ELR (cell line): ENCODE measurements around the gene SPR.

Experiments
- DNase-seq: peaks from one replicate; pipeline ENCODE4 v3.0.0-alpha.2; 2015; ENCODE audit warnings: low read depth

The SPR gene

DNA sequence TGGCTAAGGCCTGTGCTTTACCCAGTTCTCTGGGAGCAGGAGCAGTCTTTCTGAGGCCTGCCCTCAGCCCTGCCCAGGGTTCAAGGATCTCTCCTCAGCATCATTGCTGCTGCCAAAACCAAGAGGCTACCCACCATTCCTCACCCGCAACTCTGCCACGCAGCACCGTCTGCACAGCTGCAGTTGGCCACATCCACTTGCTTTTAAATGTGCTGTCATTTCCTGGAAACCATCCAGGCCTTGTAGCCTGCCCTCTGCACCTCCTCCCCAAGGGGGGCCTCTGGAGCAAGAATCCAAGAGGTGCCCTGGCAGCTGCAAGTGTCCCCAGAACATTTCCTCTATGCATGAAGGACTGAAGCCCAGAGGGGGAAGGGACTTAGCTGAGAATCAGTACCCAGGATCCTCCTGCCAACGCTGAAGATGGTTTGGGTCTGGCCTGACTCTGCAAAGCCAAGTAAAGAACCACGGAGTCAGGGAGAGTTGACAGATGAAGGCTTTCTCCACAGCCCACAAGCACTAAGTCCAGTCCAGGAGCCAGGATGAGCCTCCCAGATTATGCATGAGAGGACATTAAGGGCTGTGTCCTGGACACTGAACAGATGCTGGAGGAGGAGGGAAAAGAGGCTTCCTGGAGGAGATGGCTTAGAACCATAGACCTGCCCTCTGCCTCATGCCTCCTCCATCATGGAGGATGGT lies 45.0 kb downstream of the SPR start:
- peak; percentile 51 for DNase-seq

DNA sequence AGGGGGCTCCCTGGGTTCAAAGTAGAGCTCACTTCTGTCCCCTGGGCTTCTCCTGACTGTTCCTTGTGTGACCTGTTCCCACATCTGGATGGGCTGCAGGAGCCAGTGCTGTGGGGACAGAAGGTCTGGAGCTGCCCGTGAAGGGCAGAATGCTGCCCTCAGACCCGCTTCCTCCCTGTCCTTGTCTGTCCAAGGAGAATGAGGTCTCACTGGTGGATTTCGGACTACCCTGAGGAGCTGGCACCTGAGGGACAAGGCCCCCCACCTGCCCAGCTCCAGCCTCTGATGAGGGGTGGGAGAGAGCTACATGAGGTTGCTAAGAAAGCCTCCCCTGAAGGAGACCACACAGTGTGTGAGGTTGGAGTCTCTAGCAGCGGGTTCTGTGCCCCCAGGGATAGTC lies 45.6 kb downstream of the SPR start:
- DNase-seq, result no peak

DNA sequence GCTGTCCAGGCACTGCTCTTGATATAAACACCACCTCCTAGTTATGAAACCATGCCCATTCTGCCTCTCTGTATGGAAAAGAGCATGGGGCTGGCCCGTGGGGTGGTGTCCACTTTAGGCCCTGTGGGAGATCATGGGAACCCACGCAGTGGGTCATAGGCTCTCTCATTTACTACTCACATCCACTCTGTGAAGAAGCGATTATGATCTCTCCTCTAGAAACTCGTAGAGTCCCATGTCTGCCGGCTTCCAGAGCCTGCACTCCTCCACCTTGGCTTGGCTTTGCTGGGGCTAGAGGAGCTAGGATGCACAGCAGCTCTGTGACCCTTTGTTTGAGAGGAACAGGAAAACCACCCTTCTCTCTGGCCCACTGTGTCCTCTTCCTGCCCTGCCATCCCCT lies 46.0 kb downstream of the SPR start:
- no peak for DNase-seq

DNA sequence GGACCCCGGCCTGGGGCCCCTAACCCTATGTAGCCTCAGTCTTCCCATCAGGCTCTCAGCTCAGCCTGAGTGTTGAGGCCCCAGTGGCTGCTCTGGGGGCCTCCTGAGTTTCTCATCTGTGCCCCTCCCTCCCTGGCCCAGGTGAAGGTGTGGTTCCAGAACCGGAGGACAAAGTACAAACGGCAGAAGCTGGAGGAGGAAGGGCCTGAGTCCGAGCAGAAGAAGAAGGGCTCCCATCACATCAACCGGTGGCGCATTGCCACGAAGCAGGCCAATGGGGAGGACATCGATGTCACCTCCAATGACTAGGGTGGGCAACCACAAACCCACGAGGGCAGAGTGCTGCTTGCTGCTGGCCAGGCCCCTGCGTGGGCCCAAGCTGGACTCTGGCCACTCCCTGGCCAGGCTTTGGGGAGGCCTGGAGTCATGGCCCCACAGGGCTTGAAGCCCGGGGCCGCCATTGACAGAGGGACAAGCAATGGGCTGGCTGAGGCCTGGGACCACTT lies 46.5 kb downstream of the SPR start:
- no peak for DNase-seq

DNA sequence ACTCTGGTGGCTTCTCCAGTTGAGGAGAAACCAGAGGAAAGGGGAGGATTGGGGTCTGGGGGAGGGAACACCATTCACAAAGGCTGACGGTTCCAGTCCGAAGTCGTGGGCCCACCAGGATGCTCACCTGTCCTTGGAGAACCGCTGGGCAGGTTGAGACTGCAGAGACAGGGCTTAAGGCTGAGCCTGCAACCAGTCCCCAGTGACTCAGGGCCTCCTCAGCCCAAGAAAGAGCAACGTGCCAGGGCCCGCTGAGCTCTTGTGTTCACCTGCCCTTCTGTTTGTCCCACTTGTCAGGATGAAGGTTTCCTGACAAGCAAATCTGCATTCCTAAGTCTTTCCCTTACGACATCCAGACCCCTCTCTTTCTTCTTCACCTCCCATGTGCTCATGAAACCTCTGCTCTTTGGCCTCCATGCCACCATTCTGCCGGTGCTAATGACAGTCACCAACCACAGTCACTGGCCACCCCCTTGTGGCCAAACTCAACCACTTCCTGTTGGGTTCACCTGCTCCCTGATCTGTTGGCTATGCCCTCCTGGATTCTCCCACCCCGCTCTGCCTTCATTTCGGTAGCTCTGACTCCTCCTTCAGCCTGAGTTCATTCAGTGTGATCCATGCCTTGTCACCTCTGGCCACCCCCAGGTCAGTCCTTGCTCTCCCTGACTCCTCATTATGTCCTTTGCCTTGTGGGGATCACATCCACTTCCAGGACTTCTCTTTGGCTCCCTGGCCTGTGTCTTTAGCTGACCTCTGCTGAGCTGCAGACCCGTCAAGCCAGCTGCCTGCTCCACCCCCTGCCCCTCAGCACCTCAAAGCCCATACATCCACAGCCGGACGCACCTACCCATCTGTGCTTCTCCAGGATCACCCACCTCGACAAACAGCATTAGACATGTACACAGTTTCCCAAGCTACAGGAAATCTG lies 47.7 kb downstream of the SPR start:
- peak; percentile 45 for DNase-seq

DNA sequence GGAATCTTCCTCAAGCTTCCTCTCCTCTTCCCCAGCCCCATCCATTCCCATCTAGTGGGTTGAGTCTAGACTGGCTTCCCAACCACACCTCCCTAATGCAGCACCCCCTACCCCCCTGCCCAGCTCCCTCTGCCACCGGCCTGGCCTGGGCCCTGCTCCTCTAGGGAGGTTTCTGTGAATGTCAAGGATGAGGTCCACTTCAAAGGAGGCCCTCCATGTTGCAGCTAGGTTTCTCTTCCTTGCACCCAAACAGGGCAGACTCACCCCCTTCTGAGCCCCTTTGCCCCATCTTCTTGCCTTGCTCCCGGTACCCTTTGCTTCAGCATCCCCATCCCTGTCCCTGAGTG lies 48.4 kb downstream of the SPR start:
- DNase-seq, result no peak

DNA sequence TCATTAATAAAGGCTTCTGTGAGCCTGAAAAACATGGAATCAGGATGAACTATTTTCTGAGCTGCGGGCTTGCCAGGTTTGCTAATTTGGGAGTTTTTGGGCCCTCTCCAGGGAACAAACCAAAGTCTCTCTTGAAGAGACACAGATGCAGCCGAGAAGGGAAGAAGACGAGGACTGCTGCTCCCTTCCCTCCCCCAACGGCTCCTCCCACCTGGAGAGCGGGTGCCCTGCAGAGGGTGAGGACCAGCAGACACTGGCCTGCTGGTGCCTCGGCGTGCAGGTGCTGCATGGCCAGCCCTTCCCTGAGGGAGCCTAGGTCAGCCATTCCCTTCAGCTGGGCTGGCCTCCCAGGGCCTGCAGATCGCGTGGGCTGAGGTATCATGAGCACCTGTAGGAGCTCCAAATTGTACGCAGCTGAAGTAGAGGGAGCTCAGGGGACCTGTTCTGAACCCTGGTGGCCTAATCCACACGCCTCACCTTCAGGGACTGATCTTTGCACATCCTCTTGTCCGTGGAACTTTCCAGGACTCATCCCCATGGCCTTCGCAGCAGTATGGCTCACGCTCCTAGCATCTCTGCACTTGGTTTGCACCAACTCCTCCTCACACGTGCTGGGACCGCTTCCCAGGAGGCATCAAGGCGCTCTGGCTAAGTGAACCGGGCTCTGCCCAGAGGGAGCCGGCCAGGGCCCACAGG lies 49.6 kb downstream of the SPR start:
- no peak for DNase-seq

DNA sequence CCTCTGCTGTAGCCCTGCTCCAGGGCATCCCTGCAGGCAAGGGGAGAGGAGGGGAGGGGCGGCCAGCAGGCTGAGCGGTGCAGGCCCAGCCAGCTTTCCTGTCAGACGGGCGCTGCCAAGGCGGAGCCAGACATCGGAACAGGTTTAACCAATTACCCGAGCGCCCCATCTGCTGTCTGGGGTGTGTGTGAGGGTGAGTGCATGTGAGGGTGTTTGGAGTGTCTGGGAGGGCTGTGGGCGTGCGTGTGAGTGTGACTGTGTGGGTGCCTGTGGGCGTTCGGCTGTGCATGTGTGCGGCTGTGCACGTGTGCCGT lies 50.1 kb downstream of the SPR start:
- no peak for DNase-seq

DNA sequence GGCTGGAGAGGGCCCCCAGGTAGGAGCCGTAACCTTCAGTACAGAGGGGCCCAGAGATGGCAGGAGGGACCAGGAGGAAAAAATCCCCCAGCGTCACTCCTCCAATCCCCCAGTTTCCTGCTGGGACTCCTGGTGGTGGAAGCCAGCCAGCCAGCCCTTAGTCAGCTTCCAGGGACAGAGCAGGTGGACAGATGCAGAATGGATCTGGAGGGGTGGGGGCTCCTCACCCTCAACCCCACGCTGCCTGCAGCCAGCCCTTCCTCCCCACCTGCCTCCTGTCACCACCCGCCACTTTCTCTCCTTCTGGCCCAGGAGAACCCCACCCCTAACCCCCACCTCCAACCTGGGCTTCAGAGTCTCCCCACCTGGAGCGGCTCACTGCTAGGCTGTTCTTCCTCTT lies 51.2 kb downstream of the SPR start:
- DNase-seq, result no peak

DNA sequence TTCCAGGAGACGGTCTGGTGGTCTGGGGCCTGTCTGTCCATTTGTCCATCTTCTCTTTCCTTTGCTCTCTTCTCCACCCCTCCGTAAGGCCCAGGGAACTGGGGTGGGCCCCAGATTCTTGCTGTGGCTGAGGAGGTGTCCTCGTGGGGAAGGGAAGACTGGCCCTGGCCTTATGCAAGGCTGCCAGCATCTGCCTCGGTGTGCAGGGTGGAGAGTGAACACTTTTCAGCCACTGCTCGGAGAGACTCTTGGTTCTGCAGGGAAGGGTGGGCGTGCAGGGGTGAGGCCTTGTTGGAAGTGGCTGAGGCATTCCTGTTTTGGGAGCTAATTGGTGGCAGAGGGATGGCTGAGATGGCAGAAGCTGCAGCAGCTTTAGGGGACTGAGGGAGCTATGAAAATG lies 53.2 kb downstream of the SPR start:
- no peak for DNase-seq

DNA sequence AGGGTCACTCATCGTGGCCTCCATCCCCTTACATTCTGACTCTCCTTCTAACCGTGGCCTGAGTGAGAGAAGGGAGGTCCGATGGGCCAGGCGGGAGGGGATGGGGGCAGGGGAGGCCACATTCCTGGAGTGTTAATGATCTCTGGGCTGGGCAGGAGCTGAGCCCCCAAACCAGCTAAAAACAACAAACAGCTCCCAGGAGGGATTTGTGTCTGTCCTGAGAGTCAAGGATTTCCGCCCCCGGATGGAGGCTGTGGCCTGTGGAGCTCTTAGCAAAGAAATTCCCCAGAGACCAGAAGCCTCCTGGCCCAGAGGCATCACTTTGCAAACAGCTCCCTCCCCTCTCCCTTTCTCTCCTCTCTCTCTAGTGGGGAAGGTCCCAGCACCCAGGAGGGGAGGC lies 53.6 kb downstream of the SPR start:
- no peak for DNase-seq
